GM21576 (cell line): Measurements from ENCODE around the gene BCDIN3D.
"Not testable (repeated sequence)": the region's sequence is repeated elsewhere in the genome, so short reads cannot be mapped to it uniquely, and the experiment has no call there.

ENCODE experiments used
- ATAC-seq: cut with Tn5 transposase; IDR thresholded peaks from one replicate; pipeline ENCODE4 v1.9.1; 2021; ENCODE audit warnings: mild to moderate bottlenecking, moderate library complexity; ENCODE audit not compliant: unreplicated experiment

BCDIN3D gene

DNA sequence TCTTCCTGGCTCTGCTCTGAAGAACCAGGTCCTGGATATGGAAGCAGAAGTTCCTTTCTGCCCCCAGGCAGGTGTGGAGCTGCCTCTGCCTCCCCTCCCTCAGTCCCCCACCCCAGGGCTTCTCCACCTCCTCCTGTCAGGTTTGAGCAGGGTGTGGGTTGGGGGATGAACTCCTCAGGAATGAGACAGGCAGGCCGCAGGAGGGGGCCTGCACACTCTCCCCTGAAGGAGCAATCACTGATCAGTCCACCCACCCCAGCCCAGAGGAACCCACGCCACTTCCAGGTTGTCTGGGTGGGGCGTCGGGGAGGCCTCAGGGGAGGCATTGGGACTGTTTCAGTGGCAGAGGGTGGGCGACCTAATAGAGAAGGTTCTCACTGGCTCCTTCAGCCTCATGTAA lies 34.2 kb upstream of the BCDIN3D start:
- ATAC-seq = no peak

DNA sequence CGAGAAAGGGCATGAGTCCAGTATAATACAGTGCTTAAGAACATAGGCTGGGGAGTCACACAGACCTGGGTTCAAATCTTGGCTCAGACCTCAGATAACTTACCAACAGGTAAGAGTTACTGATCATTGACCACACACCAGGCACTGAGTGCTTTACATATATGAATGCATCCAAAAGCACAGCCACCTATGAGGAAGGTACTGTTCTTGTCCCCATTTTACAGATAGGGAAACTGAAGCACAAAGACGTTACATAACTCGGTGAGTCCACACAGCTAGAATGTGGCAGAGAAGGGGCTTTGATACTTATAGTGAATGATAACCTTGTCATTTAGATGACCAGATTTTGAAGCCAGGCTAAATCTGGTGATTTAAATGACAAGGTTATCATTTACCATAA lies 33.2 kb upstream of the BCDIN3D start:
- no peak for ATAC-seq

DNA sequence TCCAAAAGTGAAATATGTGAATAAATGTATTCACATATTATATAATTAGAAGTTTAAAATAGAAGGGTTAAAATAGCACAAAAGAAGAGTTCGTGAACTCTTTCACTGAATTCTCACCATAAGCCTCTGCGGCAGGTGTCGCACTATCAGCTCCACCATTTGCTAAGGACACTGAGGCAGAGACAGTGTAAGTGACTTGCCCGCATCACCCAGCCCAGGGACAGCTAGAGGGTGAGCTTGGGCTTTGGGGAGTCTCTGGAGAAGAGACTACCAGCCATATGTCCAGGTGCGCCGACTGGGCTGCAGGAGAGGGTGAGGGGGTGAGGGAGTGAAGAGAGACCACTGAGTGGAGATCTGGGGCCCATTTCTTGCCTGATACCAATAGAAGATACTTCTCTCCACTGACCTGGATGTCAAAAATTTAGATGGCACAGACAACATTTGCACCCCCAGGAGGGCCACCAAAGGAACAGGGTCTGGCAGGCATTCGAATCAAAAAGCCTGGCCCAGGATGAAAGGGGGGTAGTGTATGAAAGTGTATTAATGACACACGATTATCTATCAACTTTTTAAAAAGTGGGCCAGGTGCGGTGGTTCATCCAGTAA lies 32.3 kb upstream of the BCDIN3D start:
- ATAC-seq = no peak

DNA sequence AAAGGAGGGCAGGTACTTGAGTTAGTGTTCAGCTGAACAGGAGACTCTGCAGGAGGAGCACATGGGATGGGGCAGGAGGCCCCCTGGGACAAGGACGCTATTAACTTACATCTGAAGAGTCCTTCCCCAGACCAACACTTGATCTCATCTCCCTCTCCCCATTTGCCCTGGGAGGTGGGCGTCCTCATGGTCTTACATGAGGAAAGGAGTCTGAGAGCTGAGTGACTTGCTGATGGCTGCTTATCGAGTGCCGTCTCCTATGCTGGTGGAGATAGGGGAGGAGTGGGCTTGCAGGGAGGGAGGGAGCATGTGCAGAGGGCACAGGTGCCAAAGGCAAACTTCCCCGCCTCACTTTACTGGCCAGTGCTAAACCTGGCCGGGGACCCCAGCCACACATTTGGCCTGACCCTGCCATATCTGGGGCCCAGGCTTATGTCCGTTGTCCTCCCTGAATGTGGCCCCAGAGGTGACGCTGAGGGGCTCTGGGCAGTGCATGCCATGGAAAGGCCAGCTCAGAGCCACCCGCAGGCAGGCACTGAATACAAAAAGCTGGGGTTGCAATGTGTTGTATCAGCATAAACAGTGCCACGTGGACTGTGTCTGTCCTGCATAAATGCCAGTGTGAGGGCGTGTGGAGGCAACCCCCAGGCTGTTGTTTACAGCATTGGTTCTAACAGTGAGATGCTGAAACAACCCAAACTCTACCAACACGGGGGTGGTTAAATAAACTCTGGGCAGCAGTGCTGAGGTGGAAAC lies 31.4 kb upstream of the BCDIN3D start:
- no peak for ATAC-seq

DNA sequence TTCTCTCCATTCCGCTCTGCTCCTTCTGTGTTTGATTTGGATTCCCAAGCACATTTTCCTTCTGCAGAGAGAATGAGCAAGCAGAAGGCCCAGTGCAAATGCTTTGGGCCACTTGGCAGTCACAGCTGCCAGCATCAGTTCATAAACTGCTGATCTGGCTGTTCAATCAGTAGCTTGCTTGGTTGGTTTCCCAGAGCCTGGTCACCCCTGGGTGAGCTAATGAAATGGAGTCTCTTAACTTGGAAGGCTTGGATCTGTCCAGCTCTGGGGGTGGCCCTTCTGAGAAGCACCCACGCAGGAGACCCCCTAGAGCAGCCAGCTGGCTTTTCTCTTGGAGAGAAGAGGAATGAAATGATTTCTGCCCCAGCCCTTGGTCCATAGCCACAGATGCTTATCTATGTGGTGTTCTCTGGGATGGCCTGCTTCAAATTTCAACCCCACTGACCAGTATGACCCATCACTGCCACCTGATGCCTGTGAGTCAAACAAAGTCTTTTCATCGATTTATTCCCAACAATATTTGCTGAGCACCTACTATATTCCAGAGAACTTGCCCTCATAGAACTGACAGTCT lies 30.5 kb upstream of the BCDIN3D start:
- ATAC-seq = no peak

DNA sequence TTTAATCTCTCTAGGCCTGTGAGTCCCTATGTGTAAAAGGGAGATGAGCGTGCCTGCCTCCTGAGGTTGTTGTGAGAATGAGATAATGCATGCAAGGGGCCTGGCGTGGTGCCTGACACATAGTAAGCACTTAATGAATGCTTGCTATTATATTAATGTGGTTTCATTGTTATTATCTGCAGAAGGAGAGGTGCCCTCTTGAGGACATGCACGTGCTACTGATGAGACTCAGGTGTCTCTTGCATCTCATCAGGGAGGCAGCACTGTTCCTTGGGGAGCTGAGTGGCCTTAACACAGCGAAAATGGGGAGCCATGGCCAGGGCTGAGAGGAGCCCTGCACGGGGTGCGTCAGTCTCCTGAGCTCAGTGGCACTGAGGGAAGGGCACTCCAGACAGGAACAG lies 29.9 kb upstream of the BCDIN3D start:
- ATAC-seq = no peak

DNA sequence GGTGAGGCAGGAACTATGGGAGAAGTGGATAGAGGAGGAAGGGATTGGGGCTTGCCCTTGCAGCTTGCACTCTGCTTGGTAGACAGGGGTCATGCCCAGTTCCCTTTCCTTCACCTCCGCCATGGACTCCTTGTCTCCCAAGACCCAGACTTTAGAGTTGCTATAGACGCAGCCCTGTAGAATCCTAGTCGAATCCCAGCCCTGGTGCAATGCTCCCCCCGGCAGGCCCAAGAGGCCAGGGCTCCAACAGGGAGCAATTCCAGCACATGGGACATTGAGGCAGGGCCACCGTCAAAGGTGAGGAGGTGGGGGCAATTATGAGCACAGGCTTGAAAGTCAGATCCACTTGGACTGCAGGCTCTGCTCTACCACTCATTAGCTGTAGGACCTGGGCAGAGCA lies 29.5 kb upstream of the BCDIN3D start:
- ATAC-seq = no peak

DNA sequence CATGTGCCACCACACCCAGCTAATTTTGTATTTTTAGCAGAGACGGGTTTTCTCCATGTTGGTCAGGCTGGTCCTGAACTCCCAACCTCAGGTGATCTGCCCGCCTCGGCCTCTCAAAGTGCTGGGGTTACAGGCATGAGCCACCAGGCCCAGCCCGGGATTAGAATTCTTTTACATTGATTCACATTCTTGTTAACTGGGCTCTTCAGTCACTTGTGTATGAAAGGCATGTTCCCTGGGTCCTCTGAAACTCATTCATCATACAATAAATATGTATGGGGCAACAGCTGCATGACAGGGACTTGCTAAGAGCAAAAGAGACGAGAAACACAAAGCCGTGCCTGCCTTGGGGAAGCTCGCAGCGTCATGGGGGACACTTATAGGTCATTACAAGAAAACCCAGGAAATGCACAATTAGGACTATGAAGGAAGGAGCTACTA lies 28.9 kb upstream of the BCDIN3D start:
- ATAC-seq = not testable (repeated sequence)

DNA sequence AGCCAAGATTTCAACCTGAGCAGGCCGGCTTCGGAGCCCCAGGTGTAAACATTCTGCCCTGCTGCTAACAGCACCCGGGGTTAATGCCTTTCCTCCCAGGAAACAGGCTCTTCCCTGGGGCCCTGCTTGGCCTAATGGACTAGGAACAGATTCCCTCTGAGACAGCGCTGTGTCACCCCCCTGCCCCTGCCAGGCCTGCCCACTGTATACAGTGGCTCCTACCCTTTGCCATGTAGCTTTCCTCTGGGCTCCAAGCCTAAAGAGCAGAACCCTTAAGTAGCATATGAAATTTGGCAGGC lies 28.3 kb upstream of the BCDIN3D start:
- ATAC-seq = no peak

DNA sequence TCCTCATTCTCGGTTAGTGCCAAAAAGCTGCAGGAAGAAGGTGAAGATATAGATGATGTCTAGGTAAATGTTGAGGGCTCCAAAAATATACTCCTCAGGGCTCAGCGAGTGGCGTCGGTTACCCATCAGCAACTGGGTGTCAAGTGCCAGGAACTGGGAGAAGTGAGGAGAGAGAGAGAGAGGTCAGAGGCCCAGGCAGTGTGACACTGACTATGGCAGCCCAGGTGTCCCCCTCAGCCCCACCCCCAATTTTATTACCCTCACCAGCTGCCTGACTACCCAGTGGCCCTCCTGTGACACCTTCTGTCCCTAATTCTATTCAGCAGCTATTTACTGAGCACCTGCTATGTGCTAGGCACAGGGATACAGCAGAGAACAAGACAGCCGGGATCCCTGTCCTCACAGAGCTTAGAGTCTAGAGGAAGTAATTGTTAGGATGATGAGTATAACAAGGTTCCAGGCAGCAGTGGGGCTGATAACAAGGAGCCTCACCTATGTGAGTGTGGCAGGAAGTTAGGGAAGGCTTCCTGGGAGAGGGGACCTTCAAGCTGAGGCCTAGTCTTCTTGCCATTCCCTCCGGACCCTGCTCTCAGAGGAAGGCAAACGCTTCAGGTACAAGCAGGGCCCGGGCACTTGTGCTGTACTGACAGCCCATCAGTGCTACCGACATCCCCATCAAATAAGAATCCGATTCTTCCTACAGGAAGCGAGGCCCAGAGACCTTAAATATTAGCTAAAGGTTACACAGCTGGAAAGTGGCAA lies 27.8 kb upstream of the BCDIN3D start:
- ATAC-seq = no peak

DNA sequence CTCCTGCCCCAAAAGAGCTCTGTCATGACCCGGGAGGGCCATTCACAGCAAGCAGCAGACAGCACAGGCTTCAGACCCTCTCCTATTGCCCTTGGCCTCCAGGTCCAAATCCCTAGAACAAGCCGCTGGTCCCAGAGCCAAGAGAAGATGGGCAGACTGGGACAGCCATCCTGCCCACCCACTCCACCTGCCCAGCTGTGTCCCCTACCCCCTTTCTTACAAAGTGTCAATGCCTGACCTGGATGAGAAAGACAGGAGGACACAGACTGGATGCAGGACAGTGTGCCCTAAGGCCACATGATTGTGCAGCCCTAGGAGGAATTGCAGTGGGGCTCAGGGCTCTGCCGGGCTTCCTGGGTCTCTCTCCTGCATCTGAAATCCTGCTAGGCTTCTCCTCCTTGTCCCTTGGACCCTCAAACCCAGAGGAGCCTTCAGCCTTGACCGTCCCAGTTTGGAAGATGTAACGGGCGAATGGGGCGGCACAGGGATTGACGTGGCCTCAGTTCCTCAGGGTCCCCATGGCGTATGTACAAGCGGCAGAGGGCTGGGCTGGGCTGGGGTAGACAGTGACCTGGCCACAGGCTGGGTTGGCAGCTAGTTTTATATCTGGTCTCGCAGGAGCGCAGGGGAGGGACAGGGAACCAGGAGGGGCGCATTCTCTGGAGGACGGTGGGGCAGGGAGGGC lies 27.1 kb upstream of the BCDIN3D start:
- no peak for ATAC-seq

DNA sequence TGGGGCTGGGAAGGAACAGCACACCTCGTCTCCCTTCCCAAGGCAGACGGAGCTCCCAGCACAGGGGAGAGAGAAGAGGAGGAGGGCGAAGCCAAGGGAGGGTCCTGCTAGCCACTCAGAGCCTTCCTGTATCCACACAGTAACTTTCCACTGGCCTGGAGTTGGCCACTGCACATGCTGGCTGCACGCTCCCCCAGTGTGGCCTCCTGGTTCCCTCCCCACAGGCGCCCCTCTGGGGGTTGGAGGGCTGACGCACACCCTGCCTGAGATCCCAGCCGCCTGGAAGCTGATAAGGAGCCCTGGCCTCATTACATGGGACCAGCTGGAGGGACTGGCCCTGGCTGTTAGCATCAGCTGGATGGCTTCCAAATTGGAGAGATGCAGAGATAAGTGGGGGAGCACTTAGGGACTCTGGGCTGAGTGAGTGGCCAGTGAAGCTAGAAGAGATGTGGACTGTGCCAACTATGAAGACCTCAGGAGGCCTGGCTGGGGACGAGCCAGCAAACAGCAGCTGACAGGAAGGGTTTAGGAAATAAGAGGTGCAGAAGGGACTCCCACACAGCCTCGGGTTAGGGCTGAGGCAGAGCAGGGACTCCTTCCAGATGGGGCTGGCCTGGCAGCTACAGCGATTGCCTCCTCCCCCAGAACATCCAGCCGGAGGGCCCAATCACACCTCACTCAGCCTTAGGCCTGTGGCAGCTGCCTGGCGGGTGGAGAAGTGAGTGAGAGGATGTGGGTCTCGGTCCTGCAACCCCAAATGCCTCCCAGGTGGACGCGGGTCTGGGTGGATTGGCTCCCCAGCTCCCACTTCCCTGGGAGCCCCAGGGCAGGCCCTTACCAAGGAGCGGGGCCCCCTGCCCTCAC lies 26.3 kb upstream of the BCDIN3D start:
- ATAC-seq = no peak

DNA sequence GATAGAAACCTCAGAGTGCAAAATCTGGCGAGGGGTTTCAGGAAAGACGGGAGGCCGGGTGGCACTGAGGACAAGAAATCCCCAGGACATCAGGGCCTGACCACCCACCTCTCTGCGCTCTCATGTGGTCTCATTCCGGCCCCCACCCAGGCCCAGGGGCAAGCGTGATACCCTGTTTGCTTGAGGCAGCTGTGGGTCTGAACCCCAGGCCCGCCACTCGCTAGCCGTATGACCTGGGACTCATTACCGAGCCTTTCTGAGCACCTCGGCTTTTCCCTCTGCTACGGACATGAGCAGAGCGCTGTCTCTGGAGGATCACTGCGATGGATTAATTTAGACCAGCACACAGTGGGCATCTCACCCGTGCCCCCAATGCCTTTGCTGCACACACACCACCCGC lies 25.5 kb upstream of the BCDIN3D start:
- no peak for ATAC-seq

DNA sequence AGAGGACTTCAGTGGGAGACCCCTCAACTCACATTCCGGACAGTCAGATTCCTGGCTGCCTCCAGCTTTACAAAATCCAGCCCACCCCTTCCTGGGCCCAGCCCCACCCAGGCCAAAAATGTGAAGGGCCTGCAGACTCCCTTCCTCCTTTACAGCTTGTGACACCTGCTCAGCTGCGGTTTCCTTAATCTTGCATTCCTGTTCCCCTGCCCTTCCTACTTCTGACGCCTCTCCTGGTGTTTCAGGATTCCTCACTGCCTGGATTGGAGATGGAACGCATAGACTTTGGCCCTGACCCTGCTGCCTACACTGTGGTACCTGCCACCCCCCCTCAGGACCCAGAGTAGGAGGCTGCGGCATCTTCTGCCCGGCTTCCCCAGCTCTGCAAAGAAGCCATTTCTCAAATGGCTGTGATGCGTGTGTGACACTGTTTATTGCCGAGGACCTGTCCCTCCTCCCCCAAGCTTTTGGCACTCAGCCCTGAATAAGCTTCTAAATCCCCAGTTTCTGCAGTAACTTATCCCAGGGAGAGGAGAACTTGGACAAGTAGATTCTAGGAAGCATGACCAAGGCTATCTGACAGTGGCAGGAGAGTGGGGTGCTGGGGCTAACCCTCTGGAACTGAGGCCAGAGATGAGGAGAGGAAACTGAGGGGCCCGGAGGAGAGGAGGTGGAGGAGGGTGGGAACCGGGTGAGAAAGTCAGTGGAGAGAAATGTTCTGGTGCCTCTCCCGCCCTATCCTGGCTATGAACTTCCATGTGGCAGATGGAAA lies 24.9 kb upstream of the BCDIN3D start:
- ATAC-seq = no peak

DNA sequence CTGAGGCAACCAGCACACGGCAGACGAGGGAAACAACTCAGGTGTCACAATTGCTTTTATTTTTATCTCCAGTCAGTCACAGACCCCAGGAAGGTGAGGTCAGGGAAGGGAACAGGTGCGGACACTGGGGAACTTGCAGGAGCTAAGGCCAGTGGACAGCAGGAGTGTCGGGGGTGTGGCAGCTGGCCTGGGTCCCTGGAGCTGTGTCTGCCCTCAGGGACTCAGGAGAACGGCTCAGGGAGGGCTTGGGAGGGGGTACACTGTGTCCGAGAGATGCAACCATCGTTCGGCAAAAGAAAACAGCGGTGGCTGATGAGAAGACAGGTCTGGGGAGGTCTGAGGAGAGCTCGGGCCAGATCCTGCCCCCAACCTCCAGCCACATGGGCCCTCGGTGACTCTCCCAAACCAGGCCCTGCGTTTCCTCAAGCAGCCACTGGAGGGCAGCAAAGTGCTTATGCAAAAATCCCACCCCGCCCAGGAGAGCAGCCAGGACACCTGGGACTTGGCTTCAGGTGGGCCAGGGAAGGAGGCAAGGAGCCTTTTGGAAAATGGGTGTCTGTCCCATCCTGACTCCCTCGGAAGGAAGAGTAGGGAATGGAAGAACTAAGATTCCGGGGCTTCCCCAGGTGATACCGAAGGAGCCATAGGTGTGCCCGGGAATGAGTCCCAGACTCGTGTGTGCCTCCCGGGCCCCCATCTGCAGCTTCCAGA lies 24.1 kb upstream of the BCDIN3D start:
- no peak for ATAC-seq

DNA sequence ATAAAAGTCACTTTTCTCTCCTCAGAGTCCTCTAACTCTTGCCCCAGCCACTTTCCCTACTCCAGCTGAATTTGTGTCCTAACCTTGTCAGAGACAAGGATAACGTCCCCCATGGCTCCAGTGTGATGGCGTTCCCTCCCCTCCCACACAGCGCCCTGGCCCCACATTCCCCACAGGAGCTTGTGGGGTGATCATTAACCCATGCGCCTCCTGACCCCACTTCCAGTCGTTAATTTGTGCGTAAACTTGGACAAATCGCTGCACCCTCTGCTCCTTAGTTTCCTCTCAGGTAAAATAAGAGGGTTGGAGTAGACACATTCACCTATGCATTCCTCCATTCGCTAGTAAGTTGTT lies 22.9 kb upstream of the BCDIN3D start:
- no peak for ATAC-seq

DNA sequence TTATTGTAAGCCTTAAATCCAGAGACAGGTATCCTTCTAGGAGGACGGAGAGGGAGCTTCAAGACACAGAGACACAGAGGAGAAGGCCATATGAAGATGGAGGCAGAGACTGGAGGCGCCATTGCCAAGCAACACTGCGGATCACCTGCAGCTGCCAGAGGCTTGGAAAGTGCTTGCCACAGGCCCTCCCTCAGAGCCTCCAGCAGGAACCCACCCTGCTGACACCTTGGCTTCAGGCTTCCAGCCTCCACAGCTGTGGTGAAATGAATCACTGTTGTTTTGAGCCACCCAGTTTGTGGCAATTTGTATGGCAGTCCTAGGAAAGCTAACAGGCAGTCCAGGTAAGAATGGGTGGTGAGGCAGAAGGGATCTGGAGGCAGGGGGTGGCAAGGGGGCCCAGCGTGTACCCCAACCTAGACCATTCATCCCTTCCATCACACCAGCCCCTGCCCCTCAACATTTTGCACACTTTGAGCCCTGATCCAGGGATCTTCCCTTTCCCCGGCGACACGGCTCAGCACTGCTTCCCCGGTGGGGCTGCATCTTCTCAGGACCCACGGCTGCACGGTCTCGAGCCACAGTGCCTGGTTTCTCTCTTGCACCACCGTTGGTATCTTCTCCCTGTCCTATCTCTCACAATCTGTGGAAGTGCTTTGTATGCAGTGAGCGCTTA lies 22.3 kb upstream of the BCDIN3D start:
- no peak for ATAC-seq

DNA sequence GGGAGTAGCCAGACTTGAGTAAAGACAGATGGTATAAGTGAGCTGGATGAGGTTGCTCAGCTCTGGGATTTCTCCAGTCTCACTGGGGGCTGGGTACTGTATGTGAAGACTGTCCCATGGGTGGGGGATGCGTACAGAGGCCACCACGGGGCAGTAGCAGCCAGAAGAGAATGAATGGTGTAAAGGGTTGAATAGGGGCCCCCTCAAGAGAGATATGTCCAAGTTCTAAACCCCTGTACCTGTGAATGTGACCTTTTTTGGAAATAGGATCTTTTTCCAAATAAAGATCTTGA lies 21.8 kb upstream of the BCDIN3D start:
- no peak for ATAC-seq
